EH (cell line): Measurements from ENCODE around the gene METTL15.
"Not testable (repeated sequence)": the region's sequence is repeated elsewhere in the genome, so short reads cannot be mapped to it uniquely, and the experiment has no call there.

Experiments
- DNase-seq: peaks from one replicate; pipeline ENCODE4 v3.0.0-alpha.2; 2015; ENCODE audit warnings: low read depth

METTL15 gene

GRCh38 chr11:28110108-28110820 lies 2.1 kb downstream of the METTL15 start:
- peak; percentile 82 for DNase-seq

- peak; percentile 31 for DNase-seq
Observed at GRCh38 chr11:28110821-28111200, 2.6 kb downstream of the METTL15 start.

GRCh38 chr11:28114116-28114515 lies 5.9 kb downstream of the METTL15 start:
- no peak for DNase-seq

- DNase-seq, result peak; percentile 29
Observed at GRCh38 chr11:28114731-28115130, 6.5 kb downstream of the METTL15 start.

- DNase-seq, result no peak
Observed at GRCh38 chr11:28117712-28118111, 9.5 kb downstream of the METTL15 start.

GRCh38 chr11:28123151-28123581 lies 15.0 kb downstream of the METTL15 start:
- peak; percentile 77 for DNase-seq

- peak; percentile 13 for DNase-seq
Observed at GRCh38 chr11:28132548-28132947, 24.4 kb downstream of the METTL15 start.

GRCh38 chr11:28133146-28133545 lies 25.0 kb downstream of the METTL15 start:
- peak; percentile 58 for DNase-seq

GRCh38 chr11:28136157-28136556 lies 28.0 kb downstream of the METTL15 start:
- DNase-seq, result not testable (repeated sequence)

- no peak for DNase-seq
Observed at GRCh38 chr11:28137366-28137765, 29.2 kb downstream of the METTL15 start.

- no peak for DNase-seq
Observed at GRCh38 chr11:28137832-28138231, 29.6 kb downstream of the METTL15 start.

GRCh38 chr11:28139841-28140415 lies 31.7 kb downstream of the METTL15 start:
- DNase-seq, result no peak

- DNase-seq, result no peak
Observed at GRCh38 chr11:28140689-28141455, 32.7 kb downstream of the METTL15 start.

- DNase-seq, result no peak
Observed at GRCh38 chr11:28142724-28143123, 34.5 kb downstream of the METTL15 start.

GRCh38 chr11:28144808-28145207 lies 36.6 kb downstream of the METTL15 start:
- DNase-seq, result no peak

- DNase-seq, result peak; percentile 91
Observed at GRCh38 chr11:28146123-28146751, 38.0 kb downstream of the METTL15 start.

- DNase-seq, result no peak
Observed at GRCh38 chr11:28152743-28153142, 44.6 kb downstream of the METTL15 start.

- peak; percentile 85 for DNase-seq
Observed at GRCh38 chr11:28153586-28153985, 45.4 kb downstream of the METTL15 start.

- no peak for DNase-seq
Observed at GRCh38 chr11:28168718-28169117, 60.5 kb downstream of the METTL15 start.

GRCh38 chr11:28169816-28170215 lies 61.6 kb downstream of the METTL15 start:
- peak; percentile 32 for DNase-seq

GRCh38 chr11:28170759-28171158 lies 62.6 kb downstream of the METTL15 start:
- DNase-seq, result no peak

- peak; percentile 72 for DNase-seq
Observed at GRCh38 chr11:28176351-28176750, 68.2 kb downstream of the METTL15 start.

GRCh38 chr11:28195449-28195848 lies 87.3 kb downstream of the METTL15 start:
- peak; percentile 42 for DNase-seq
